ENCODE data around the gene UBE2E2. TPM values are rescaled to one million over a fixed set of nuclear protein-coding genes. Genes with fewer than 3 reads are reported as not detected.

UBE2E2 gene
- total RNA-seq, 1 donor from 2014 or later, result 61.3 TPM

DNA sequence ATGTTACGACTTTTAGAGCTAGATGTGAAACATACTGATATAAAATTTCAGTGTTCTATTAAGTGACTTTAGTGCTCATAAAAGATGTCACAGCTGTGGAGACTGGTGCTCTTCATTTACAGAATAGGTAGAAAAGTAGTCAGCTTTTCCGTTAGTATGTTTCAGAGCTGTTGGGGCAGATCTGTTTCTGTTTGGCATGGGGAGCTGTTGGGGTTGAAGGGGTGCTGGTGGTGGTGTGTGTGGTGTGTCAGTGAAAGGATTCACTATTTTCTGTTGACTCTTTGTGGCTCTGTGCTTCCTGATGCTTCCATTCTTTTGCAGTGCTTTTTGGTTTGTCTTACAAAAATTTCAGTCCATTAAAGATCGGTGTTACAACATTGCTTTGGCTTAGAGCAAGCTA is 3.2 kb downstream of the UBE2E2 start:
- Histone ChIP-seq H3K4me3 (ENCODE audit: low read depth, low read length) (no peak overlapping the region), H3K27me3 (ENCODE audit: control insufficient read depth, insufficient read depth, low read length) (peaks cover 3% of the 10 kb centered on the region), H3K36me3 (ENCODE audit: control insufficient read depth, insufficient read depth, low read length) (no peaks in the 10 kb centered on the region)
- no peak for FAIRE-seq
- no peak for DNase-seq (ENCODE audit: low read depth)
- no peak for TF ChIP-seq CTCF (IDR thresholded peaks at IDR 0.05; ENCODE audit: insufficient read depth, low read length, severe bottlenecking)

DNA sequence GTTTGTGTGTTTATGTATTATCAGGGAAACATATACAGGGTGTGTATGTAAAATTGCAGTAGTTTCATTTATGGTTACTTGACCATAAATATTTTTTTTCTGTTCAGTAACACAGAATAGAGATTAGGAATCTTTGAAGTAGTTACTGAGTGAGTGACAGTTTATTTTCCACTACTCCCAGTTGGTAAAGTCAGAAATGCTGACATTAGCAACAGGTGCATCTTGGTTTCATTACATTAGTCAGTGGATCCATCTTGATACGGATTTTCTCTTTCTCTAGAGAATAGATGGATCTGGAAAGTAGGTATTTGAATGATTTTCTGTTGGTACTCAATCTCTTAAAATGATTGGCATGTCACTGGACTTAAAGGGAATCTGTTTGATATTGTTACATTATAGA is 6.0 kb downstream of the UBE2E2 start:
- Histone ChIP-seq H3K4me3 (ENCODE audit: low read depth, low read length) (no peak overlapping the region), H3K36me3 (ENCODE audit: control insufficient read depth, insufficient read depth, low read length) (no peaks in the 10 kb centered on the region), H3K27me3 (ENCODE audit: control insufficient read depth, insufficient read depth, low read length) (no peaks in the 10 kb centered on the region)
- no peak for FAIRE-seq
- no peak for DNase-seq (ENCODE audit: low read depth)
- TF ChIP-seq CTCF (IDR thresholded peaks at IDR 0.05; ENCODE audit: insufficient read depth, low read length, severe bottlenecking), result no peak

- no peaks in the 10 kb centered on the region for H3K27me3 ChIP-seq (ENCODE audit: control insufficient read depth, insufficient read depth, low read length)
- H3K4me3 ChIP-seq (ENCODE audit: low read depth, low read length), result no peak overlapping the region
- TF ChIP-seq CTCF (IDR thresholded peaks at IDR 0.05; ENCODE audit: insufficient read depth, low read length, severe bottlenecking), result no peak
- H3K36me3 ChIP-seq (ENCODE audit: control insufficient read depth, insufficient read depth, low read length), result no peaks in the 10 kb centered on the region
- DNase-seq (ENCODE audit: low read depth), result no peak
- FAIRE-seq, result no peak
Observed at GRCh38 chr3:23209747-23210487, 6.8 kb downstream of the UBE2E2 start.

DNA sequence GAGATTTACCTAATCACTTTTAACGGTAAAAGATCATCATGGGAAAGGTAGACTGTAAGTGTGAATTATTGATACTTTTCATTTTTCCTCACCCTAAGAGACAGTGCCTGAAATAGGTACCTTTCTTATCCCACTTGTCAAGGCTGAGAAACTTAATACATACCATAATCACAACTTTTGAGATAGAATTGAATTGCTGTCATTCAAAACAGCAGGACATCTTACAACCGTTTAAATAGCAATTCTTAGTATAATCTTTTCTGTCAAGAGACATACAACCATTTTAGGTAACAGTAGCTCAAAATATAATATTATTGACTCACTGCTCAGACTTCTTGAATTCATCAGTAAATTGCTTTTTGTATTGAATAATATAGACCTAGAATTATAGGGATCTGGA is 10.7 kb downstream of the UBE2E2 start:
- Histone ChIP-seq H3K4me3 (ENCODE audit: low read depth, low read length) (no peak overlapping the region), H3K36me3 (ENCODE audit: control insufficient read depth, insufficient read depth, low read length) (no peaks in the 10 kb centered on the region), H3K27me3 (ENCODE audit: control insufficient read depth, insufficient read depth, low read length) (no peaks in the 10 kb centered on the region)
- FAIRE-seq, result no peak
- no peak for DNase-seq (ENCODE audit: low read depth)
- no peak for TF ChIP-seq CTCF (IDR thresholded peaks at IDR 0.05; ENCODE audit: insufficient read depth, low read length, severe bottlenecking)

DNA sequence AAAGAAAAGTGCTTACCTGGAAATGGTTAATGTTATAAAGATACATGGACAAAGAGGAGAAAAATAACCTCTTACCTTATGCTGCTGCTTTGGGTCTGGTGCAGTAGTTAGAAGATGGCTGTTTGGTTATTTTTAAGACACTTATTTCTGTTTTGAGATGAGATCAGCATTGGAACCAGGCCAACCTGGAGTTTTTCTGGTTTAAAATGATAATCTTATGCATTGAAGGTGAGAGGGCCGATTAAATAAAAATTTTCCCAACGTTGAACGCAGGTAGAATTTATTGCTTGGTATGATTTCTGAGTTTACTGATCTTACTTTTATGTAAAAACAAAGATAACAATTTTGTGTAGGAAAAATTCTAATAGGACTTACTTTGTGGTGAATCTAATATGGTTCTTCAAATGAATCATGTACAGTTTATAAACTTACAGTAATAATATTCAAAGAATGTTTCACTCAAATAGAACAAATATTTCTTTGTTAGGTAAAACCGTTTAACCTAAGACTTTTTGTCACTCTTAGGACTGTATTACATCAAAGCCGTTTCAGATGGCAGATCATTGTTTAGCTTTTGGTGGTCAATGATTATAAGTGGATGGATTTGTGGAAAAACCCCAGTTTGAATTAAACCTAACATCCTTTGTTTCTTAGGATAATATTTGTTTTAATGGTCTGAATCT is 14.9 kb downstream of the UBE2E2 start:
- FAIRE-seq, result no peak
- no peaks in the 10 kb centered on the region for H3K27me3 ChIP-seq (ENCODE audit: control insufficient read depth, insufficient read depth, low read length)
- H3K36me3 ChIP-seq (ENCODE audit: control insufficient read depth, insufficient read depth, low read length), result no peaks in the 10 kb centered on the region
- no peak for DNase-seq (ENCODE audit: low read depth)
- no peak overlapping the region for H3K4me3 ChIP-seq (ENCODE audit: low read depth, low read length)
- no peak for TF ChIP-seq CTCF (IDR thresholded peaks at IDR 0.05; ENCODE audit: insufficient read depth, low read length, severe bottlenecking)
